ENCODE data around the gene KLB.

KLB gene

DNA sequence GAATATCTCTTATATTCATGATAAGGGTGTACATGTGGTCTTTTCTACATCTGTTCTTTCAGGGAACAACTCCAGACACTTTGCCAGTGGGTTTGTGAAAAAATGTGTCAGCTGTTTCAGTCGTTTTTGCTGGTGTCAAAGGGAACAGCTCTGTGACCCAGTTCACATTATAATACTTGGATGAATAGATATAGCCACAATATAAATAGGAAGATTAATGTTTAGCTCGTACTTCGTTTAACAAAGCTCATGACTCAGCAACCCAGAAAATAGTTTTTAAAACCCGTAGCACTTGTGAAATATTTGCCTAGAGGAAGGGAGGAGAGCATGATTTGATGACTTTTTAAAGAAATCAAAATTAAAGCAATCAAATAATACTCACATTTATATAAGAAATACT is 60.0 kb downstream of the KLB start:
- no peak for DNase-seq

DNA sequence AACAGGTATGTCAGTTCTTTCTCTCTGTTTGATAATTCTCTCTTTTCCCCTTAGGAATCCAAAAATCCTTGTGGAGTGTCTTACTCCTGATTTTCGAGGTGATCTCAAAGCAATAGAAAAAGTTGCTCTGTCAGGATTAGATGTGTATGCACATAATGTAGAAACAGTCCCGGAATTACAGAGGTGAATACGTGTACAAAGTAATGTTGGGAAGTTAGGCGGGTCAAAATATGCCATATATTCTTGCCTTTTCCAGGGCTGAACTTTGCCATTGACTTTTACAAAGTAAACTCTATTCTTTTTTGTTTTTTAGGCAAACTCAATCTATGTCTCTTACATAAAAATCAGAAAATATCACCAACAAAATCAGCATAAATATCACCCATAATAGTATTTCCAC is 60.7 kb downstream of the KLB start:
- DNase-seq: no peak

DNA sequence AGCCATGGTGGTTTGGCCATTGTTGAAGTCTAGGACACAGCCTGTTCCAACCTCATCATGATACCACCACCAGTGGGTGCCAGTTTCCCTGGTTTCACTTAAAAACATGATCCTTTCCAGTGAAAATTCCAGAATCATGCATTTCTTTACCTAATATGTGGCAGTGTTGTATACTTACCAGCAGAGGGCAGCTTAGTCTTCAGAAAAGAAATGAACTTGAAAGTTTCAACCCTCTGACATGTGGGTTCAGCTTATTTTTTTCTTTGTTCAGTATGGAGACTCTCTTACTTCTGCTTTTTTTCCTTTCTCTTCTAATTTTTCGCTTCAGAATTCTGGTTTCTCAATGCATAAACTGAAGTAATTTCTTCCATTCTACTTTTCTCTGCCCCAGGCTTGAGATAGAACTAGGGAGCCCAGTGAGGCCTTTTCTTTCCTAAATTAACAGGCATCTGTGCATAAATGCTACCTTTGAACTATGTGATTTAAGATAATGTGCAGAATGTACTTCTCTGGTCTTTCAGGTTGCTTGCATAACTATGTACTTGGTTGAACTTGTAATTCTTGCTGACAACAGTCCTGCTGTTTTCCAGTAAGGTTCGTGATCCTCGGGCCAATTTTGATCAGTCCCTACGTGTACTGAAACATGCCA is 62.8 kb downstream of the KLB start:
- peak; percentile 84 for DNase-seq

DNA sequence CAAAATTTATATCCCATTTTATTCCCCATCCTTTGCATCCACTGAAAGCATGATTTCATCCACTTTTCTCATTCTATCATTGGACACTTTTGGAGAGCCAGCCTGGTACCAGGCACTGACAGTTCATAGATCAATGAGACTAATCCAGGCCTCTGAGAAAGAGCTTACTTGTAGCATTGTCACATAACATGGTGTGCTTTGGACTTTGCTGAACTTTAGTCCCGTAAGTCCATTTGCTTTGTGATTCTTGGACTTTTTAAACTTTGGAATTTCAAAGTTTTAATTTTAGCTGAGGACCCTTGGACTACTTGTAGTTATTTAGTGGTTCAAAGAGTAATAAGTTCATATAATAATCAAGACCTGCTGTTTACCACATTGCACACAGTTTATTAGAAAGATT is 63.7 kb downstream of the KLB start:
- no peak for DNase-seq

DNA sequence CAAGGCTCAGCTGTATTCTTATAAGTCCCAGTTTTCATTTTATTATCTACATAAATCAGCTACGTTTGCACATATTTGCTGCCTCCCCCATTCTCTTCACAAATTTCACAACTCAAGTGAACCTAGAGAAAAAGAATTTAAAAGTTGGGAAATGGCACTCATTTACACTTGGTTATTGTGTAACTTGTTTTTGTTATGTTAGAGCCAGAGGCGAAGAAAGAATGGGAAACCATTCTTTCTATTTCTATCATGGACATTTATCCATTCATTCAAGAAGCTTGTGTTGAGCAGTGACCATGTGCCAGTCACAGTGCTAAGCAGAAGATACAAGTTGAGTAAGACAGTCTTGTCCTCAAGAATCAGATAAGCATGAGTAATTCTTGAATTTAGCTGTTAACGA is 65.7 kb downstream of the KLB start:
- no peak for DNase-seq

DNA sequence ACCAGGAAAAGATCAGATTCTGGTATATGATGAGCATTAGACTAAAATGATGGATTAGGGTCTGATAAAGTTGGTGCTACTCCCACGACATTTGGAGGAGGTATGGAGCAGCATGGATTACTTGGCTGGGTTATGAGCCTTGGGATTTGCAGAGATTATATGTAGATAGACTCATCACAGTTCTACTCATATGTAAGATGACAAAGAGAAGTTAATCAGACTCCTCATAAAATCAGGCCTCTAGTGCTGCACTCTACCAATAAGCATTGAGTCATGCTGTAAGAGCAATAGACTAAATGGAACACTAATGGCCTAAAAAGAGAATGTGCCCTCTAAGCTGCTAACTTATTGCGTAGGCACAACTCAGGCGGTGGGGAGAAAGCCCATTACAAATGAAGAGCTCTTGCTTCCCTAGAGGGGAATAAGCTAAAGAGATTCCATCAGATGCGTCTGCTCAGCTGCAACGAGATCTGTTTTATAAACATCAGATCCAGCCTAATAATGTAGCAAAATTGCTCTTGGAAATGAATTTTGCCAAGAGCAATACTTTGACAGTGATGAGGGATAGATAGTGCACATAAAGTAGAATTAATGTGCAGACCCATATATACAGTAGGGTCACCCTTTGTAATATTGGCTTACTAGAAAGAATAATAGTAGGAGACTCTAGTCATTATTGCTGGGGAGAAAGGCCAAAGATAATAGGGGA is 69.6 kb downstream of the KLB start:
- peak; percentile 37 for DNase-seq

- no peak for DNase-seq
Measured at GRCh38 chr4:39480251-39480650, 73.5 kb downstream of the KLB start.

DNA sequence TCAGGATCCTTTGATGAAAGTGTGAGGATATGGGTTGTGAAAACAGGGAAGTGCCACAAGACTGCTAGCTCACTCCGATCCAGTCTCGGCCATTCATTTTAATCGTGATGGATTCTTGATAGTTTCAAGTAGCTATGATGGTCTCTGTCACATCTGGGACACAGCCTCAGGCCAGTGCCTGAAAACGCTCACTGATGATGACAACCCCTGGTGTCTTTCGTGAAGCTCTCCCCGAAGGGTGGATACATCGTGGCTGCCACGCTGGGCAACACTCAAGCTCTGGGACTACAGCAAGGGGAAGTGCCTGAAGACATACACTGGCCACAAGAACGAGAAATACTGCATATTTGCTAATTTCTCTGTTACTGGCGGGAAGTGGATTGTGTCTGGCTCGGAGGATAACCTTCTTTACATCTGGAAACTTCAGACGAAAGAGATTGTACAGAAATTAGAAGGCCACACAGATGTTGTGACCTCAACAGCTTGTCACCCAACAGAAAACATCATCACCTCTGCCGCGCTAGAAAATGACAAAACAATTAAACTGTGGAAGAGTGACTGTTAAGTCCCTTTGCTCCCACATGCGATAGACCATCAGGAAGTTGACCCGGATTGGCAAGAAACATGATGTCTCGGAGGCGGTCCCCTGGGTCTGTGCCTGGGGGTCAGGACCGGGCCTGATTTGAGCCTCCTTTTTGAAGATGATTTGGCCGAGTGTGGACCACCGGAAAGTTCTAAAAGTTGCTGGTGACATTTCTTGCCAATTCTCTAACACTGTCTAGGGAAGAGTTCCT is 74.4 kb downstream of the KLB start:
- DNase-seq: no peak

DNA sequence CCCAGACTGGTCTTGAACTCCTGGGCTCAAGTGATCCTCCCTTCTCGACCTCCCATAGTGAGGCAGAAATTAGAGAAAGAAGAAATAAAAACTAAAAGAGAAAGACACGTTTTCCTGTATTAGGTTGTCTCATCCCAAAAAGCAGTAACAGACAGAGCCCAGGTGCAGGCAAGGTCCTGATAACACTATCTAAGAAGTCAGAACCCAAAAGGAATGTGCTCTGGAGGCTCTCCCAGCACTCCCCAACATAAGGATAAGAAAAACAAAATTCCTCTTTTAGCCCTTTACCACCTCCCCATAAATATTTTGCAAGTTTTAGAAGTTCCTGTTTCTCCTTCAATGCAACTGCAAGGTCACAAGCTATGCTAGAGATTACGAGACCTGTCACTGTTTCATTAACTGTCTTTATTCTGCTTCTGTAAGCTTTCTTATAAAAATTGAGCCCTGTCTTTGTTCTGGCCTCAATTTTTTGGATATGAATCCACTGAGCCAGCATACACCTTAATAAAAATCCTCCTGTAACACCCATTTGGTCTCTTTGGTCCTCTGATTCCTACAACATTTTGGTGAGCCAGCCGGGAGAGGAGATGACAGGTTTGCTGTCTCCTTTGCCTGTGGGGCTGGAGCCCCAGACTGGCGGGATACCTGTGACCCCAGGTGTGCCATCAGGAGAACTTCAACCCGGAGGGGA is 78.0 kb downstream of the KLB start:
- no peak for DNase-seq

DNA sequence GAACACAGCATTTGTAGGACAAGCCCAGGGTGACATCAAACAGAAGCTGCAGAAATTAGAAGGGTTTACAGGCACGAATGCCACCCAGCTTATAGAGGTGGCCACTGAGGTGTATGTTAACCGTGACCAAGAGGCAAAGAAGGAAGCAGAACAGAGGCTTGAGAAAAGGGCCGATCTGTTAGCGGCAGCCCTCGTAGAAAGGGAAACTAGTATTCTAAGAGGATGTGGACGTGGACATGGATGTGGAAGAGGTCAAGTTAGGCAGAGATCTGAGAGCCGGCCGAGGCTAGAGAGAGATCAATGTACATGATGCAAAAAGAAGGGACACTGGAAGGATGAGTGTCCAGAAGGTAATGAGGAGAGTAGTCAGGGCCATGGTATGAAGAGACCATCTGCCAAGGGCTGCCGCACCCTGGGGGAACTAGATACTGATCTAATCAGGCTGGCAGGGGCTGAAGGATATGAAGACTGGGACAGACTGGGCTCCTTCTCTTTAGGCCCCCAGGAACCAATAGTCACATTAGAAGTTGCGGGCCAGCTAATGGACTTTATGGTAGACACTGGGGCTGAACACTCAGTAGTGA is 79.6 kb downstream of the KLB start:
- no peak for DNase-seq

- DNase-seq: no peak
Measured at GRCh38 chr4:39490322-39490721, 83.6 kb downstream of the KLB start.

- DNase-seq: no peak
Measured at GRCh38 chr4:39494354-39494753, 87.6 kb downstream of the KLB start.

- DNase-seq: no peak
Measured at GRCh38 chr4:39495446-39496213, 88.9 kb downstream of the KLB start.

GRCh38 chr4:39497909-39498726 is 91.4 kb downstream of the KLB start:
- DNase-seq: peak; percentile 3

- no peak for DNase-seq
Measured at GRCh38 chr4:39498727-39499020, 91.9 kb downstream of the KLB start.

Measured in eye (tissue), 1 donor.